Stimulated activated CD8-positive, alpha-beta memory T cell treated with anti-CD3 and anti-CD28 coated beads, Interleukin-2, amount 100 ng/mL, for 48 hours (primary cell): ENCODE results near the gene SPI1.
"Not testable (repeated sequence)": the region's sequence is repeated elsewhere in the genome, so short reads cannot be mapped to it uniquely, and the experiment has no call there.

ENCODE experiments used
- DNase-seq, 2 donors: peaks; one replicate each; pipeline ENCODE4 v3.0.0-alpha.2; 2020; ENCODE audit warnings: low read depth in 2 of 2

Gene SPI1

GRCh38 chr11:47326198-47326597, 52.1 kb downstream of the SPI1 start:
- DNase-seq, result no peak

GRCh38 chr11:47325271-47326041, 52.9 kb downstream of the SPI1 start:
- DNase-seq, result no peak

DNA sequence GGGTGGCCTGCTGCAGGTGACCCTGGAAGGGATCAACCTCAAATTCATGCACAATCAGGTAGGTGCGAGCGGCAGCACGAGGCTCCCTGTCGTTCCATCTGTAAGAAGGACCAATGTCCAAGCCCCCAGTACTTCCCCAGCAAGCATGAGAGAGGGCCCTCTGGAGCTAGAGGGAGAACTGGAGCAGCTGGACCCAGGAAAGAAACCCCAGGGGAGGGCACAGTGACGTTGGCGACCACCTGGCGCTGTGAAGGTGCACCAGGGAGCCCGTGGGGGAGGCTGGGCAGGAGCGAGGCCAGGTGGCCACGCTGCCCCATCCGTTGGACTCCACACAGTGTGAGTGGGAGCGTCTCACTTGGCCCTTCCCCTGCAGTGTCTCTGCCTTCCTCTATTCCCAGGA, 53.8 kb downstream of the SPI1 start:
- no peak for DNase-seq

DNA sequence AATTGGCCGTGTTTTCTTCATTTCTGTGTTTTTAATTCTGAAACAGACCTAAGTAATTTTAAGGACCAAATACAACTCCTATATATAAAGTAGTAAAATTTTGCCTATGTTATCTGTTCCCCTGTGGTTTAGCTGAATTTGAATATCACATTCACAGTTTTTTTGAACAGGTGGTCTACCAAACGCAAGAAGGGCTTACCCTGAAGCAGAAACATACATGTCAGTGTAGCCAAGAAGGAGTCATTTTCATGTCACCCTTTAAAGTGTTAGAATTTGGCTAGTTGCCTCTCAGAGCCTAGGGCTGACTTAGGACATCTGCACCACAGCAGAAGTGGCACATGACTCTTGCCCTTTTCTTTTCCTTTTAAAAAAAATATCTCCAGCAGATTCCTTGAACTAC, 60.2 kb downstream of the SPI1 start:
- DNase-seq, result no peak

DNA sequence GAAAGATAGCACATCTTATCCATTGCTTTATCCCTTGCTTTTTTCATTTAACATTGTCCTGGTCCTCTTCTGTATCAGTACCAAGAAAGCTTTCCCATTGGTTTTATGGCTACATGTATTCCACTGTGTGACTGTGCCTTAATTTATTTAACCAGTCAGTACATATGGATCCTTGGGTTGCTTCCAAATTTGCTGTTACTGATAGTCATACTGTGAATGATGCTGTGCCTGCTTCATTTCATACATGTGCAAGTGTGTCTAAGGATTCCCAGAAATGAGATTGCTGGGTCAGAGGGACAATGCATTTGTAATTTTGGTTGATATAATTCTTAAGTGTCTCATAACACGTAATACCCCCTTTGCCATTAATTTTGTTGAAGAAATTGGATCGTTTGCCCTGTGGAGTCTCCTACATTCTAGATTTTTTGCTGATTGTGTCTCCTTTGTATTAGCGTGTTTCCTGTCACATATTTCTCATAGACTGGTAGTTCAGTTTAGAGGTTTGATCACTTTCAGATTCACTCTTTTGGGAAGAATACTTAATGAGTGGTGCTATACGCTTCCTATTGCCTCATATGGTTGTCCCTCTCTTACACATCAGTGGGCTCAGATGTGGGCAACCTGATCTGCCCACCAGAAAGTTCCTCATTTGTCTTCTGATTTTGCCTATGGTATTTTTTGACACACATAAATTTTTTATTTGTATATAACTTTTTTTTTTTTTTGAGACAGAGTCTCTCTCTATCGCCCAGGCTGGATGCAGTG, 61.1 kb downstream of the SPI1 start:
- no peak for DNase-seq

DNA sequence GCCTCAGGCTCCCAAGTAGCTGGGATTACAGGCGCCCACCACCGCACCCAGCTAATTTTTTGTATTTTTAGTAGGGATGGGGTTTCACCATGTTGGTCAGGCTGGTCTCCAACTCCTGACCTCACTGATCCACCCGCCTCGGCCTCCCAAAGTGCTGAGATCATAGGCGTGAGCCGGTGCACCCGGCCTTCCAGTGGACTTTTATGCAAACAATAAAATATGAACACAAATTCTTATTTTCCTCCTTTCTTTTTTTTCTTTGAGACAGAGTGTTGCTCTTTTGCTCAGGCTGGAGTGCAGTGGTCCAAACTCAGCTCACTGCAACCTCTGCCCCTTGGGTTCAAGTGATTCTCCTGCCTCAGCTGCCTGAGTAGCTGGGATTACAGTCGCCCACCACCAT, 61.8 kb downstream of the SPI1 start:
- not testable (repeated sequence) for DNase-seq

- no peak for DNase-seq
These were observed 63.4 kb downstream of the SPI1 start for GRCh38 chr11:47314992-47315391.

GRCh38 chr11:47308050-47308823, 70.1 kb downstream of the SPI1 start:
- DNase-seq, result no peak

GRCh38 chr11:47306484-47306844, 71.9 kb downstream of the SPI1 start:
- no peak for DNase-seq

DNA sequence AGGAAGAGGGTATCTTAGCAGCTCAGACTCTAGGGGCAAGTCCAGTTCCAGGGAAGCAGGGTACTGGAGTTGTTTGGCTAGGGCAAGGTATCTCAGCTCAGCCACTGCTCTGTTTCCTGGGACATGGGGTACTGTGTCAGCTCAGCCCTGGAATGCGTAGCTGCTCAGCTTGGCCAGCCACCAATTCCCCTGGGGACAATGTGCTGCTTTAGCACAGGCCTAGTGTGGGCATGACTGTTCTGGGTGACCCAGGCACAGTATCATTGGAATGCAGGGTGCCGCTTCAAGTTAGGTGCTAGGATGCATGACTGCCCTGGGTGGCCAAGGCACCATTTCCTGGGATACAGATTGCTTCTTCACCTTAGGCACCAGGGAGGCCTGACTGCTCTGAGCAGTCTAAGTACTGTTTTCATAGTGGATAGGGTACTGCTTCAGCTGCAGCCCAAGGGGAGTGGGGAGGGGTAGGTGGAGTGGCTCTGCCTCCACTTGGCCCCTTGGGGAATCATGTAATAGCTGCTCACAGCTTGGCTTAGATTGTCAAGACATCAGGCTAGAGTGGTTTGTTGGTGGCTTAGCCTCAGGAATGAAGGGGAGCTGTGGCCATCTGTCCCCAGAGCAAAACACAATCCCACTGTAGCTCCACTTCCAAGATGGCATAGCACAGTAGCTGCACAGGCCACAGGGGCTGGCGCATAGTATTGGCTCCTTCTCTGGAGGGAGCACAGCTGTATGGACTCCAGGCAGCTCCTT, 72.4 kb downstream of the SPI1 start:
- DNase-seq, result no peak
